CD4-positive, CD25-positive, alpha-beta regulatory T cell (primary cell): Measurements from ENCODE around the gene DIAPH2. TPM values are rescaled to one million over a fixed set of nuclear protein-coding genes. Genes with fewer than 3 reads are reported as not detected.

Experiments used
- ATAC-seq, 2 donors: fragments of 150-1000 bp; cut with Tn5 transposase; one replicate each; pipeline ENCODE4 v1.10.0; 2021; ENCODE audit warnings: low read depth in 2 of 2, moderate number of reproducible peaks in 2 of 2, moderate library complexity in 1 of 2
- DNase-seq, 3 donors: peaks; one replicate each; pipeline versions ENCODE4 v3.0.0 to v3.0.0-alpha.2; 2012 to 2022; ENCODE audit warnings: mixed read lengths in 1 of 3
- H3K27ac ChIP-seq: one replicate; pipeline ENCODE4 v1.7.0; 2013; ENCODE audit warnings: mild to moderate bottlenecking, low read length; ENCODE audit not compliant: insufficient read depth, poor library complexity, severe bottlenecking
- H3K27me3 ChIP-seq: one replicate; pipeline ENCODE4 v1.7.0; 2013; ENCODE audit warnings: low read length; ENCODE audit not compliant: control insufficient read depth, insufficient read depth
- H3K36me3 ChIP-seq: one replicate; pipeline ENCODE4 v1.7.0; 2013; ENCODE audit warnings: mild to moderate bottlenecking, low read length, moderate library complexity; ENCODE audit not compliant: control insufficient read depth, insufficient read depth
- H3K4me1 ChIP-seq: 2 replicates; pipeline ENCODE4 v1.7.0; 2013; ENCODE audit warnings: mild to moderate bottlenecking, low read length; ENCODE audit not compliant: insufficient read depth, control insufficient read depth, poor library complexity, severe bottlenecking
- H3K4me3 ChIP-seq: one replicate; pipeline ENCODE4 v1.7.0; 2013; ENCODE audit warnings: low read depth, mild to moderate bottlenecking, low read length, moderate library complexity
- H3K9me3 ChIP-seq, 2 experiments: 1 replicate in 1 of 2; 2 replicates in 1 of 2; pipeline ENCODE4 v1.7.0; 2013; ENCODE audit warnings: low read length in 2 of 2, mild to moderate bottlenecking in 1 of 2, moderate library complexity in 1 of 2; ENCODE audit not compliant: control insufficient read depth in 2 of 2
- H3K27ac Mint-ChIP-seq, 3 donors: one replicate each; pipeline ENCODE4 v1.8.0; 2020 to 2022; ENCODE audit warnings: mild to moderate bottlenecking in 3 of 3, mixed read lengths in 3 of 3, moderate library complexity in 2 of 3
- H3K27me3 Mint-ChIP-seq: one replicate; pipeline ENCODE4 v1.8.0; 2022; ENCODE audit warnings: mild to moderate bottlenecking, mixed read lengths
- H3K36me3 Mint-ChIP-seq: one replicate; pipeline ENCODE4 v1.8.0; 2020; ENCODE audit warnings: mixed read lengths
- H3K4me1 Mint-ChIP-seq, 4 donors: one replicate each; pipeline ENCODE4 v1.8.0; 2020 to 2022; ENCODE audit warnings: mixed read lengths in 4 of 4, mild to moderate bottlenecking in 1 of 4
- H3K4me3 Mint-ChIP-seq, 4 donors: one replicate each; pipeline ENCODE4 v1.8.0; 2020 to 2022; ENCODE audit warnings: mild to moderate bottlenecking in 4 of 4, mixed read lengths in 4 of 4, moderate library complexity in 3 of 4
- H3K9me3 Mint-ChIP-seq, 7 donors: one replicate each; pipeline ENCODE4 v1.8.0; 2020 to 2022; ENCODE audit warnings: mixed read lengths in 7 of 7, mild to moderate bottlenecking in 3 of 7, moderate library complexity in 2 of 7
- polyA plus RNA-seq, 4 donors: library from polyadenylated mRNA; unstranded; fragments of 300-500 nt; fragmentation: Illumina TruSeq; gene quantifications; one replicate each; pipeline ENCODE4 v1.2.3, GENCODE V29; 2021
- total RNA-seq: library from RNA; stranded (reverse); gene quantifications from one replicate; pipeline ENCODE4 v1.2.3, GENCODE V29; 2022

The DIAPH2 gene
- total and polyA plus RNA-seq, 5 donors from 2014 or later: 6.3 to 17.0 (median 6.6) TPM

DNA sequence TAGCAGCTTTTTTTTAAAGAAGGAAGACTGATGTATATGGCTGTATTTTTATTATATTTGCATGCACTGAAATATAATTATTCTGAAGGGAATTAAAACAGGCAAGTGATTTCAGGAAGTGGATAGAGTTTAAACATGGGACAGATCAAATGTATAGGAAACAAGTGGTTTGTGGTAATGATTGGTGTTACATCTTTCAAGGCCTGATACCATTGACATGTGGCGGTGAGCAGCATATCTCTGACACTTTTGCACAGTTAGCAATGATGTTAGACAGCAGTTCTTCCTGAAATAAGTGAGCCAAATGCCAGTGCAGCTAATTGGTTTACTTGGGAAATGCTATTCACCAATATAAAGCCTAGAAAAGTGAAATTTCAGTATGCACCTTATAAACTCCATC lies 471.2 kb downstream of the DIAPH2 start:
- DNase-seq: no peak
- no peaks in the 10 kb centered on the region for H3K36me3 ChIP-seq
- H3K27ac ChIP-seq: no peak overlapping the region
- no peak for ATAC-seq
- H3K9me3 ChIP-seq: no peaks in the 10 kb centered on the region
- Mint-ChIP-seq H3K36me3 (no peaks in the 10 kb centered on the region), H3K4me3 (no peak overlapping the region), H3K27me3 (no peaks in the 10 kb centered on the region), H3K4me1 (peaks cover 0 to 4% (median 0%) of the 10 kb centered on the region in 4 donors), H3K9me3 (peaks cover 0 to 1% (median 0%) of the 10 kb centered on the region in 7 donors), H3K27ac (no peak overlapping the region)
- no peaks in the 10 kb centered on the region for H3K27me3 ChIP-seq
- no peak overlapping the region for H3K4me3 ChIP-seq
- H3K4me1 ChIP-seq: no peaks in the 10 kb centered on the region

GRCh38 chrX:97158269-97158668 lies 473.6 kb downstream of the DIAPH2 start:
- H3K4me3 ChIP-seq: no peak overlapping the region
- H3K4me1 ChIP-seq: no peaks in the 10 kb centered on the region
- H3K9me3 ChIP-seq: no peaks in the 10 kb centered on the region
- DNase-seq (no peak), ATAC-seq (no peak)
- H3K4me1 Mint-ChIP-seq: peaks cover 0 to 4% (median 0%) of the 10 kb centered on the region in 4 donors
- no peaks in the 10 kb centered on the region for H3K9me3 Mint-ChIP-seq
- H3K36me3 Mint-ChIP-seq: no peaks in the 10 kb centered on the region
- H3K27ac ChIP-seq: no peak overlapping the region
- no peak overlapping the region for H3K4me3 Mint-ChIP-seq
- H3K36me3 ChIP-seq: no peaks in the 10 kb centered on the region
- no peaks in the 10 kb centered on the region for H3K27me3 ChIP-seq
- H3K27ac Mint-ChIP-seq: no peak overlapping the region
- no peaks in the 10 kb centered on the region for H3K27me3 Mint-ChIP-seq

- Mint-ChIP-seq H3K4me3 (no peak overlapping the region), H3K36me3 (no peaks in the 10 kb centered on the region), H3K4me1 (peaks cover 0 to 4% (median 0%) of the 10 kb centered on the region in 4 donors), H3K27me3 (no peaks in the 10 kb centered on the region), H3K9me3 (no peaks in the 10 kb centered on the region), H3K27ac (no peak overlapping the region)
- no peaks in the 10 kb centered on the region for H3K4me1 ChIP-seq
- DNase-seq (peak in 1 of 3 donors; percentile 19), ATAC-seq (no peak)
- no peaks in the 10 kb centered on the region for H3K9me3 ChIP-seq
- no peaks in the 10 kb centered on the region for H3K36me3 ChIP-seq
- H3K27me3 ChIP-seq: no peaks in the 10 kb centered on the region
- H3K4me3 ChIP-seq: no peak overlapping the region
- H3K27ac ChIP-seq: no peak overlapping the region
Measured at GRCh38 chrX:97159916-97160800, 475.5 kb downstream of the DIAPH2 start.

- peaks cover 3% of the 10 kb centered on the region for H3K36me3 Mint-ChIP-seq
- peaks cover 0 to 8% (median 0%) of the 10 kb centered on the region in 4 donors for H3K4me1 Mint-ChIP-seq
- H3K27me3 ChIP-seq: no peaks in the 10 kb centered on the region
- no peak overlapping the region for H3K27ac ChIP-seq
- no peak overlapping the region for H3K4me3 Mint-ChIP-seq
- H3K4me3 ChIP-seq: no peak overlapping the region
- H3K4me1 ChIP-seq: no peaks in the 10 kb centered on the region
- no peaks in the 10 kb centered on the region for H3K9me3 Mint-ChIP-seq
- no peaks in the 10 kb centered on the region for H3K9me3 ChIP-seq
- DNase-seq (no peak), ATAC-seq (no peak)
- no peak overlapping the region for H3K27ac Mint-ChIP-seq
- no peaks in the 10 kb centered on the region for H3K27me3 Mint-ChIP-seq
- no peaks in the 10 kb centered on the region for H3K36me3 ChIP-seq
Measured at GRCh38 chrX:97167333-97167732, 482.7 kb downstream of the DIAPH2 start.

GRCh38 chrX:97168646-97169045 lies 484.0 kb downstream of the DIAPH2 start:
- no peaks in the 10 kb centered on the region for H3K27me3 ChIP-seq
- no peaks in the 10 kb centered on the region for H3K9me3 ChIP-seq
- DNase-seq: peak in 1 of 3 donors; percentile 7
- Mint-ChIP-seq H3K27me3 (no peaks in the 10 kb centered on the region), H3K4me3 (no peak overlapping the region), H3K9me3 (peaks cover 0 to 3% (median 0%) of the 10 kb centered on the region in 7 donors), H3K27ac (no peak overlapping the region), H3K4me1 (peaks cover 0 to 8% (median 0%) of the 10 kb centered on the region in 4 donors), H3K36me3 (peaks cover 3% of the 10 kb centered on the region)
- no peaks in the 10 kb centered on the region for H3K4me1 ChIP-seq
- H3K36me3 ChIP-seq: no peaks in the 10 kb centered on the region
- no peak for ATAC-seq
- no peak overlapping the region for H3K27ac ChIP-seq
- H3K4me3 ChIP-seq: no peak overlapping the region

DNA sequence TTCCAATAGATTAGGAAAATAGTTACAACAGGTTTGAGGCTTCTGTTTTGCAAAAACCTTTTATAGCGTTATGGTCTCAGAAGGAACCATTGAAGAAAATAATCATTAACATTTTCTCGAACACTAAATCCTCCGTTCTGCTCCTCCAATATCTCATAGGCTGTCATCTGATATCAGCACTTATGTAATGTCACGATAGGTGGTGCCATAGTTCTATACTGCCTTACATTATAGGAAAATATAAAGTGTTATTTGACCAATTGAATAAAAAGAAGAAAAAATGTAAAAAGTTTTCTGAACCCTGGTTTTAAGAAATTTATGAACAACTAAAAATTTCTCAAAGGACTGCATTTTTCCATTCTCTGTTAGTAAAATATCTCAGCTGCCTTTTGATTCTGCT lies 490.5 kb downstream of the DIAPH2 start:
- H3K4me1 ChIP-seq: no peaks in the 10 kb centered on the region
- no peak overlapping the region for H3K27ac Mint-ChIP-seq
- no peaks in the 10 kb centered on the region for H3K4me1 Mint-ChIP-seq
- H3K9me3 ChIP-seq: no peaks in the 10 kb centered on the region
- H3K36me3 ChIP-seq: no peaks in the 10 kb centered on the region
- H3K27me3 ChIP-seq: no peaks in the 10 kb centered on the region
- ATAC-seq (no peak), DNase-seq (no peak)
- H3K9me3 Mint-ChIP-seq: peaks cover 0 to 3% (median 0%) of the 10 kb centered on the region in 7 donors
- H3K36me3 Mint-ChIP-seq: no peaks in the 10 kb centered on the region
- no peaks in the 10 kb centered on the region for H3K27me3 Mint-ChIP-seq
- H3K4me3 Mint-ChIP-seq: no peak overlapping the region
- H3K27ac ChIP-seq: no peak overlapping the region
- H3K4me3 ChIP-seq: no peak overlapping the region

- no peaks in the 10 kb centered on the region for H3K36me3 ChIP-seq
- Mint-ChIP-seq H3K9me3 (peaks cover 0 to 2% (median 0%) of the 10 kb centered on the region in 7 donors), H3K4me1 (peaks cover 0 to 5% (median 0%) of the 10 kb centered on the region in 4 donors), H3K27ac (no peak overlapping the region), H3K36me3 (no peaks in the 10 kb centered on the region), H3K27me3 (no peaks in the 10 kb centered on the region), H3K4me3 (no peak overlapping the region)
- H3K9me3 ChIP-seq: no peaks in the 10 kb centered on the region
- DNase-seq: no peak
- no peak overlapping the region for H3K4me3 ChIP-seq
- no peak overlapping the region for H3K27ac ChIP-seq
- no peak for ATAC-seq
- H3K4me1 ChIP-seq: no peaks in the 10 kb centered on the region
- H3K27me3 ChIP-seq: no peaks in the 10 kb centered on the region
Measured at GRCh38 chrX:97189668-97190067, 505.0 kb downstream of the DIAPH2 start.

GRCh38 chrX:97199501-97199900 lies 514.9 kb downstream of the DIAPH2 start:
- H3K4me1 Mint-ChIP-seq: no peaks in the 10 kb centered on the region
- no peak overlapping the region for H3K27ac Mint-ChIP-seq
- no peak for DNase-seq

More at GRCh38 chrX:97199501-97199900, 514.9 kb downstream of the DIAPH2 start:
- Histone ChIP-seq H3K9me3 (no peaks in the 10 kb centered on the region), H3K27ac (no peak overlapping the region), H3K4me3 (no peak overlapping the region), H3K4me1 (no peaks in the 10 kb centered on the region), H3K27me3 (no peaks in the 10 kb centered on the region), H3K36me3 (no peaks in the 10 kb centered on the region)
- Mint-ChIP-seq H3K36me3 (no peaks in the 10 kb centered on the region), H3K9me3 (peaks cover 0 to 4% (median 0%) of the 10 kb centered on the region in 7 donors), H3K4me3 (no peak overlapping the region), H3K27me3 (no peaks in the 10 kb centered on the region)
- ATAC-seq: no peak
